ENCODE results near the gene SH2D4B. TPM values are rescaled to one million over a fixed set of nuclear protein-coding genes. Genes with fewer than 3 reads are reported as not detected.

The SH2D4B gene
- total RNA-seq, 2 experiments from 2014 or later, result 0.11 to 0.21 TPM

GRCh38 chr10:80691441-80691840 is 153.7 kb downstream of the SH2D4B start:
- POLR2A ChIA-PET, result no interaction called here
- CTCF ChIA-PET, result no interaction called here

GRCh38 chr10:80693565-80693964 is 155.9 kb downstream of the SH2D4B start:
- ChIA-PET CTCF (no interaction called here), POLR2A (no interaction called here)

- ChIA-PET CTCF (no interaction called here), POLR2A (no interaction called here)
Measured at GRCh38 chr10:80694930-80695329, 157.2 kb downstream of the SH2D4B start.

Other genes with a start within 250 kb of the SH2D4B start
- gene MAT1A, start 248.2 kb upstream of the SH2D4B start, total RNA-seq, result not detected
- not detected for gene DYDC1, start 181.1 kb upstream of the SH2D4B start, total RNA-seq
- gene DYDC2, start 181.1 kb upstream of the SH2D4B start, total RNA-seq, result not detected
- gene PRXL2A, start 129.4 kb upstream of the SH2D4B start, total RNA-seq, result 10 to 100 TPM; 12.1 to 14.0 TPM
- gene TSPAN14, start 83.6 kb upstream of the SH2D4B start, total RNA-seq, result 10 to 100 TPM; 43.7 to 45.1 TPM

All from activated CD8-positive, alpha-beta memory T cell treated with anti-CD3 and anti-CD28 coated beads for 36 hours (primary cell).